ENCODE results near the gene LPP. TPM values are rescaled to one million over a fixed set of nuclear protein-coding genes. Genes with fewer than 3 reads are reported as not detected.

The LPP gene
- total RNA-seq, 1 experiment from 2014 or later: 54.0 TPM

GRCh38 chr3:188604651-188605050, 450.7 kb downstream of the LPP start:
- no peak overlapping the region for H3K9ac ChIP-seq (ENCODE audit: low read length)
- H2AFZ ChIP-seq (ENCODE audit: low read depth, low read length, poor library complexity, severe bottlenecking): no peak overlapping the region
- H3K27ac ChIP-seq (ENCODE audit: low read depth, low read length): no peak overlapping the region
- H3K79me2 ChIP-seq (ENCODE audit: insufficient read depth, low read length): no peaks in the 10 kb centered on the region
- DNase-seq (ENCODE audit: low read depth, low spot score) (no peak), ATAC-seq (no peak)
- intact Hi-C loops (cut with micrococcal nuclease): no loop called here
- ChIA-PET POLR2A (no interaction called here), CTCF (no interaction called here), RAD21 (ENCODE audit: low non-redundant PET in 1 of 2, low total read pairs in 2 of 2, uncharacterized antibody in 2 of 2, unreplicated experiment in 2 of 2) (no interaction called here)
- H3K4me2 ChIP-seq (ENCODE audit: low read length): no peak overlapping the region
- no peaks in the 10 kb centered on the region for H3K9me2 ChIP-seq (ENCODE audit: insufficient read depth)
- peaks cover 3 to 4% of the 10 kb centered on the region in 2 experiments; a peak in 1 of 4 replicates for H3K9me3 ChIP-seq (ENCODE audit: control insufficient read depth in 1 of 2, insufficient read depth in 1 of 2, low read depth in 1 of 2, low read length in 2 of 2)
- TF ChIP-seq ZBTB33 (IDR thresholded peaks at IDR 0.05; ENCODE audit: extremely low read depth, insufficient replicate concordance, low read length) (no peak), SIN3A (IDR thresholded peaks at IDR 0.05; ENCODE audit: low read depth) (no peak), CEBPB (IDR thresholded peaks at IDR 0.05; ENCODE audit: low read depth) (no peak), CTCF (IDR thresholded peaks at IDR 0.05 in 2 of 3, conservative IDR thresholded peaks at IDR 0.05 in 1 of 3; ENCODE audit: borderline replicate concordance in 1 of 3, insufficient read depth in 1 of 3, low read depth in 2 of 3, low read length in 2 of 3) (no peak), EZH2phosphoT487 (IDR thresholded peaks at IDR 0.05; ENCODE audit: borderline replicate concordance) (no peak), POLR2AphosphoS5 (IDR thresholded peaks at IDR 0.05; ENCODE audit: low read depth, low read length) (no peak), MAX (IDR thresholded peaks at IDR 0.05) (no peak), SP1 (IDR thresholded peaks at IDR 0.05; ENCODE audit: low read depth) (no peak), SRF (IDR thresholded peaks at IDR 0.05; ENCODE audit: low read depth) (no peak), ATF3 (IDR thresholded peaks at IDR 0.05) (no peak), YY1 (IDR thresholded peaks at IDR 0.05; ENCODE audit: extremely low read depth, insufficient replicate concordance, low read depth, low read length) (no peak), ZNF274 (IDR thresholded peaks at IDR 0.05; ENCODE audit: low read depth, low read length) (no peak)
- H3K36me3 ChIP-seq (ENCODE audit: control insufficient read depth in 1 of 2, insufficient read depth in 2 of 2, low read length in 2 of 2): peaks cover 0 to 5% of the 10 kb centered on the region in 2 experiments; a peak in 1 of 4 replicates
- H3K4me3 ChIP-seq (replicated peaks in 1 of 2; ENCODE audit: low read depth in 1 of 2, low read length in 2 of 2): no peak overlapping the region
- no TSS peak for BruUV-seq (replicated peaks)
- H4K20me1 ChIP-seq (ENCODE audit: insufficient read depth): no peaks in the 10 kb centered on the region
- no peaks in the 10 kb centered on the region for H3K4me1 ChIP-seq (ENCODE audit: control insufficient read depth in 1 of 2, insufficient read depth in 2 of 2, low read length in 2 of 2)
- no peaks in the 10 kb centered on the region for H3K27me3 ChIP-seq (ENCODE audit: insufficient read depth, low read length)
